NCI-H524 (cell line): Measurements from ENCODE around the gene PIGP.
"Not testable (repeated sequence)": the region's sequence is repeated elsewhere in the genome, so short reads cannot be mapped to it uniquely, and the experiment has no call there.

Experiments
- DNase-seq, 2 experiments: peaks; one replicate each; lab custom pipeline; 2025; lab: John Stamatoyannopoulos, UW

Gene PIGP

GRCh38 chr21:37044643-37045042 is 28.2 kb downstream of the PIGP start:
- no peak for DNase-seq

- no peak for DNase-seq
Measured at GRCh38 chr21:37043818-37044217, 29.1 kb downstream of the PIGP start.

- no peak for DNase-seq
Measured at GRCh38 chr21:37041706-37042271, 31.1 kb downstream of the PIGP start.

GRCh38 chr21:37040212-37040611 is 32.7 kb downstream of the PIGP start:
- DNase-seq, result no peak

DNA sequence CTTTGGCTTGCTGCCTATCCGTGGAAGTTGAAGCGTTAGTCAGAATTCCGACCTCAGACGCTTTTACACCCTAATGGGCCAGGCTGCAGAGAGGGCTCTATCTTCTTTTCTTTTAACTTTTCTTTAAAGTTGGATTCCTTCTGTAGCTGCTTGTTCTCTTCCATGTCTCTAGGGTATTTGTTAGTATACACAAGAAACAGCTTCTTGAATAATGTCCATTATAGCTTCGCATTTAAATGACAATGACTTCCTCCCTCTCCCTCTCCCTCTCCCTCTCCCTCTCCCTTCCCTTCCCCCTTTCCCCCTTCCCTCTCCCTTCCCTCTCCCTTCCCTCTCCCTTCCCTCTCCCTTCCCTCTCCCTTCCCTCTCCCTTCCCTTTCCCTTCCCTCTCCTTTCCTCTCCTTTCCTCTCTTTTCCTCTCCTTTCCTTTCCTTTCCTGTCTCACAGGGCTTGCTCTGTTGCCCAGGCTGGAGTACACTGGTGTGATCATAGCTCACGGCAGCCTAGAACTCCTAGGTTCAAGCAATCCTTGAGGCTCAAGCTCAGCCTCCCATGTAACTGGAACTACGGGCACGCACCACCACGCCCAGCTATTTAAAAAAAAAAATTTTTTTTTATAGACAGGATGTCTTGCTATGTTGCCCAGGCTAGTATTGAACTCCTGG is 33.3 kb downstream of the PIGP start:
- no peak for DNase-seq

DNA sequence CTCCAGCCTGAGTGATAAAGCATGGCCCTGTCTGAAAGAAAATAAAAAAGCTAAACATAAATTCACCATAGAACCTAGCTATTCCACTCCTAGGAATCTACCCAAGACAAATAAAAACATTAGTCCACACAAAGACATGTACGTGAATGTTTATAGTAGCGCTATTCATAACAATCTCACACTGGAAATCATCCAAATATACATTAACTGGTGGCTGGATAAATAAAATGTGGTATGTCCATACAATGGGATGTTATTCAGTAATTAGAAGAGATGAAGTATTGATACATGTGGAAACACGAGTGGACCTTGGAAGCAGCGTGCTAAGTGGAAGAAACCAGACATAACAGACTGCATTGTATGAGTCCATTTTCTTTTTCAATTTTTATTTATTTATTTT is 36.7 kb downstream of the PIGP start:
- DNase-seq, result no peak

GRCh38 chr21:37034394-37034793 is 38.5 kb downstream of the PIGP start:
- not testable (repeated sequence) for DNase-seq

DNA sequence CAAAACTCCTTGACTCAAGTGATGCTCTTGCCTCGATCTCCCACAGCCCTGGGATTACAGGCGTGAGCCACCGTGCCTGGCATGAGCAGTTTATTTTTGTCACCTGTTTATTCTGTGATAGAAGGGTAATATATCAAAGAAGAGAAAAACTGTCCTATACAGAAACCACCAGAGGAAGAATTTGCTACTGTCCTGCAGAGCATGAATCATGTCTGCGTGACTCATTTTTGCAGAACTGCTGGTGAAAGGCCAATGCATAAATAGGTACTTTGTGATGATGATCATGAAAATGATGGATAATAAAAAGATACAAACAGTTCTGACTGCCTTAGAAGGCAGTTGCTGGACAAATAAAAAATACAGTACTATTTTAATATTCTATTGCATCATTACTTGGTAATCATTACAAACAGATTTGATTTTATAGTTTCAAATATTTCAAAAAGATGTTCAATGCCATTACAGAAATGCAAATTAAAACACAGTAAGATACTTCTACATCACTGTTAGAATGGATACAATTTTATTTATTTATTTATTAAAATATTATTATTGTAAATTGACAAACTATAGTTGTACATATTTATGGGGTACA is 39.9 kb downstream of the PIGP start:
- no peak for DNase-seq

- DNase-seq, result no peak
Measured at GRCh38 chr21:37032293-37032692, 40.6 kb downstream of the PIGP start.

DNA sequence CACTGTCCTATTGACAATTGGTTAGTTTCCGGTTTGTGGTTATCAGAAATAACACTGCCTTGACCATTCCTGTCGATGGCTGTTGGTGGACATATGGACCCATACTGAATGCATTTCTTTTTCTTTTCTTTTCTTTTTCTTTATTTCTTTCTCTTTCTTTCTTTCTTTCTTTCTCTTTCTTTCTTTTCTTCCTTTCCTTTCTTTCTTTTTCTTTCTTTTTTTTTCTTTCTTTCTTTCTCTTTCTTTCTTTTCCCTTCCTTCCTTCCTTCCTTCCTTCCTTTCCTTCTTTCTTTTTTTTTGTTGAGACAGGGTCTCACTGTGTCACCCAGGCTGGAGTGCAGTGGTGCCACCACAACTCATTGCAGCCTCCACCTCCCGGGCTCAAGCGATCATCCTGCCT is 42.0 kb downstream of the PIGP start:
- DNase-seq, result no peak

GRCh38 chr21:37028570-37028969 is 44.3 kb downstream of the PIGP start:
- no peak for DNase-seq

GRCh38 chr21:37026499-37026898 is 46.4 kb downstream of the PIGP start:
- no peak for DNase-seq

DNA sequence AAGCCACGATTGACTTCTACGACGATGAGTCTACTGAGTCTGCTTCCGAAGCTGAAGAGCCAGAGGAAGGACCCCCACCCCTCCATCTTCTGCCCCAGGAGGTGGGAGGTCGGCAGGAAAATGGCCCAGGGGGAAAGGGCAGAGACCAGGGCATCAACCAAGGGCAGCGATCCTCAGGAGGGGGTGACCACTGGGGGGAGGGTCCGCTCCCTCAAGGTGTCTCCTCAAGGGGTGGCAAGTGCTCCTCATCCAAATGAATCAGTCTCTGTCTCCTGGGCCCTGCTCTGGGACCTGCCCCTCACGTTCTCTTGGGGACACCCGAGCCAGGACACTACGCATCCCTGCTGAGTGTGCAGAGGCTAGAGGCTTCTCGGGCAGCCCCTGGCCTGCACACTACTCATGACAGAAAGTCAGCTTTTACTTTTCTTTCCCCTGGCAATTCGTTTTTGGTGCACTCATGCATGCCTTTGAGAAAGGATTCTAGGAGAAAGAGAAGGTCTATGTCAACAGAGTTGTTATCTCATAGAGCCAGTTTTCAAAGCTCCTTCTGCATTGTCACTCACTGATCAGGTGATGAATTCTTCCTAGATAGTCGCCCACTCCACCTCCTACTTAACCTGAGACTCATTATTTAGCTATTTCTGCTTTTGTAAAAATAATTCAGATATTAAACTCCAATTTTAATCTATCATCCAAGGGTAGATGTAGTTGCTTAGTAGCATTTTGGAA is 54.8 kb downstream of the PIGP start:
- DNase-seq, result no peak
